MM.1S (cell line): ENCODE measurements around the gene ABCF3.

Experiments used
- DNase-seq: peaks from one replicate; pipeline ENCODE4 v3.0.0-alpha.2; 2015
- H2AFZ ChIP-seq: fragments of 300-600 bp; sonication (generic); 2 replicates; pipeline ENCODE4 v1.6.0; 2016; ENCODE audit warnings: antibody characterized with exemption, low read length
- H3F3A ChIP-seq: fragments of 300-600 bp; sonication (generic); 2 replicates; pipeline ENCODE4 v1.6.1; 2016; ENCODE audit warnings: mild to moderate bottlenecking, antibody characterized with exemption, low read length, moderate library complexity, mixed read lengths; ENCODE audit not compliant: insufficient read depth
- H3K27ac ChIP-seq: fragments of 300-600 bp; sonication (generic); 2 replicates; pipeline ENCODE4 v1.5.1; 2016; ENCODE audit warnings: mild to moderate bottlenecking, low read length
- H3K27me3 ChIP-seq: fragments of 300-600 bp; sonication (generic); replicated peaks from 2 replicates; pipeline ENCODE4 v1.6.0; 2016; ENCODE audit warnings: low read length; ENCODE audit not compliant: insufficient read depth
- H3K36me3 ChIP-seq: fragments of 300-600 bp; sonication (generic); replicated peaks from 2 replicates; pipeline ENCODE4 v1.6.1; 2016; ENCODE audit warnings: mild to moderate bottlenecking, low read length, mixed read lengths; ENCODE audit not compliant: insufficient read depth
- H3K4me1 ChIP-seq: fragments of 300-600 bp; sonication (generic); 2 replicates; pipeline ENCODE4 v1.6.1; 2016; ENCODE audit warnings: low read length, mixed read lengths
- H3K4me2 ChIP-seq: fragments of 300-600 bp; sonication (generic); 2 replicates; pipeline ENCODE4 v1.6.0; 2016; ENCODE audit warnings: low read depth, low read length
- H3K4me3 ChIP-seq: fragments of 300-600 bp; sonication (generic); 2 replicates; pipeline ENCODE4 v1.5.1; 2016; ENCODE audit warnings: low read length, mixed read lengths
- H3K79me2 ChIP-seq: fragments of 300-600 bp; sonication (generic); 2 replicates; pipeline ENCODE4 v1.6.1; 2016; ENCODE audit warnings: mixed run types, low read length, mixed read lengths
- H3K9ac ChIP-seq: fragments of 300-600 bp; sonication (generic); 2 replicates; pipeline ENCODE4 v1.6.1; 2016; ENCODE audit warnings: low read length, mixed read lengths
- H3K9me2 ChIP-seq: fragments of 300-600 bp; sonication (generic); replicated peaks from 2 replicates; pipeline ENCODE4 v1.6.1; 2016; ENCODE audit warnings: mild to moderate bottlenecking, low read length, mixed read lengths; ENCODE audit not compliant: insufficient read depth
- H3K9me3 ChIP-seq: fragments of 300-600 bp; sonication (generic); replicated peaks from 2 replicates; pipeline ENCODE4 v1.6.1; 2016; ENCODE audit warnings: mild to moderate bottlenecking, low read length, mixed read lengths; ENCODE audit not compliant: insufficient read depth
- H4K20me1 ChIP-seq: fragments of 300-600 bp; sonication (generic); 2 replicates; pipeline ENCODE4 v1.6.1; 2016; ENCODE audit warnings: mild to moderate bottlenecking, low read length, moderate library complexity, mixed read lengths; ENCODE audit not compliant: insufficient read depth
- EZH2 ChIP-seq: fragments of 300-600 bp; sonication (generic); optimal IDR thresholded peaks from 2 replicates; pipeline ENCODE3; 2017; ENCODE audit warnings: low read depth, mild to moderate bottlenecking, antibody characterized with exemption, low read length, mixed read lengths
- EZH2phosphoT487 ChIP-seq: fragments of 300-600 bp; sonication (generic); IDR thresholded peaks from 2 replicates; pipeline ENCODE4 v1.6.1; 2018; ENCODE audit warnings: antibody characterized with exemption, low read length
- TF ChIP-seq, protein P1 (sequence below): fragments of 300-600 bp; sonication (generic); IDR thresholded peaks from 2 replicates; pipeline ENCODE4 v1.5.1; 2016; ENCODE audit warnings: antibody characterized with exemption, low read length, mixed read lengths

Gene ABCF3

DNA sequence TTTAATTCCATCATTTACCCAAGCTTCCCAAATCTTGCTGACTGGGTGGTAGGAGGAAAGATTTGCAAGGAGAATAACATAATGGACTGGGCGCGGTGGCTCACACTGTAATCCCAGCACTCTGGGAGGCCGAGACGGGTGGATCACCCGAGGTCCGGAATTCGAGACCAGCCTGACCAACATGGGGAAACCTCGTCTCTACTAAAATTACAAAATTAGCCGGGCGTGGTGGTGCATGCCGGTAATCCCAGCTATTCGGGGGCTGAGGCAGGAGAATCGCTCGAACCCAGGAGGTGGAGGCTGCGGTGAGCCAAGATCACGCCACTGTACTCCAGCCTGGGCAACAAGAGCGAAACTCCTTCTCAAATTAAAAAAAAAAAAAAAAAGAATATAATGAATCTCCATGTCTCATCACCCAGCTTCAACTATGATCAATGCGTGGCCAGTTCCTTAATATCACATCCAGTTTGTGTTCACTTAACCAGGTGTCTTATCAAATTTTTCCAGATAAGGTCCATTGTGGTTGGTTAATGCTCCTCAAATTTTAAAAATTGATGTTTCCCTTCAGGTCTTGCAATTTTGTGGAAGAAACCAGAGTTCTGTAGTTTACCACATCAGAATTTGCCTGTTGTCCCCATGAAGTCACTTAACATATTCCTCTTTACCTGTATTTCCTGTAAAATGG, 1.3 kb upstream of the ABCF3 start:
- Histone ChIP-seq H3K27ac (no peak overlapping the region), H3K27me3 (no peaks in the 10 kb centered on the region), H3F3A (no peaks in the 10 kb centered on the region), H3K4me3 (peak overlapping the region; percentile 99), H3K9ac (peak overlapping the region; percentile 78; the same call in 1 of the 2 replicates), H3K4me1 (peaks cover 10% of the 10 kb centered on the region), H2AFZ (peak overlapping the region; percentile 54), H3K36me3 (peaks cover 6% of the 10 kb centered on the region; the same call in 1 of the 2 replicates), H4K20me1 (no peaks in the 10 kb centered on the region), H3K79me2 (peaks cover 37% of the 10 kb centered on the region), H3K9me3 (no peaks in the 10 kb centered on the region), H3K9me2 (no peaks in the 10 kb centered on the region), H3K4me2 (peak overlapping the region; percentile 80)
- TF ChIP-seq EZH2, result no peak
- TF ChIP-seq, protein P1, sequence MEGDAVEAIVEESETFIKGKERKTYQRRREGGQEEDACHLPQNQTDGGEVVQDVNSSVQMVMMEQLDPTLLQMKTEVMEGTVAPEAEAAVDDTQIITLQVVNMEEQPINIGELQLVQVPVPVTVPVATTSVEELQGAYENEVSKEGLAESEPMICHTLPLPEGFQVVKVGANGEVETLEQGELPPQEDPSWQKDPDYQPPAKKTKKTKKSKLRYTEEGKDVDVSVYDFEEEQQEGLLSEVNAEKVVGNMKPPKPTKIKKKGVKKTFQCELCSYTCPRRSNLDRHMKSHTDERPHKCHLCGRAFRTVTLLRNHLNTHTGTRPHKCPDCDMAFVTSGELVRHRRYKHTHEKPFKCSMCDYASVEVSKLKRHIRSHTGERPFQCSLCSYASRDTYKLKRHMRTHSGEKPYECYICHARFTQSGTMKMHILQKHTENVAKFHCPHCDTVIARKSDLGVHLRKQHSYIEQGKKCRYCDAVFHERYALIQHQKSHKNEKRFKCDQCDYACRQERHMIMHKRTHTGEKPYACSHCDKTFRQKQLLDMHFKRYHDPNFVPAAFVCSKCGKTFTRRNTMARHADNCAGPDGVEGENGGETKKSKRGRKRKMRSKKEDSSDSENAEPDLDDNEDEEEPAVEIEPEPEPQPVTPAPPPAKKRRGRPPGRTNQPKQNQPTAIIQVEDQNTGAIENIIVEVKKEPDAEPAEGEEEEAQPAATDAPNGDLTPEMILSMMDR, result no peak
- no peak for TF ChIP-seq EZH2phosphoT487
- no peak for DNase-seq

DNA sequence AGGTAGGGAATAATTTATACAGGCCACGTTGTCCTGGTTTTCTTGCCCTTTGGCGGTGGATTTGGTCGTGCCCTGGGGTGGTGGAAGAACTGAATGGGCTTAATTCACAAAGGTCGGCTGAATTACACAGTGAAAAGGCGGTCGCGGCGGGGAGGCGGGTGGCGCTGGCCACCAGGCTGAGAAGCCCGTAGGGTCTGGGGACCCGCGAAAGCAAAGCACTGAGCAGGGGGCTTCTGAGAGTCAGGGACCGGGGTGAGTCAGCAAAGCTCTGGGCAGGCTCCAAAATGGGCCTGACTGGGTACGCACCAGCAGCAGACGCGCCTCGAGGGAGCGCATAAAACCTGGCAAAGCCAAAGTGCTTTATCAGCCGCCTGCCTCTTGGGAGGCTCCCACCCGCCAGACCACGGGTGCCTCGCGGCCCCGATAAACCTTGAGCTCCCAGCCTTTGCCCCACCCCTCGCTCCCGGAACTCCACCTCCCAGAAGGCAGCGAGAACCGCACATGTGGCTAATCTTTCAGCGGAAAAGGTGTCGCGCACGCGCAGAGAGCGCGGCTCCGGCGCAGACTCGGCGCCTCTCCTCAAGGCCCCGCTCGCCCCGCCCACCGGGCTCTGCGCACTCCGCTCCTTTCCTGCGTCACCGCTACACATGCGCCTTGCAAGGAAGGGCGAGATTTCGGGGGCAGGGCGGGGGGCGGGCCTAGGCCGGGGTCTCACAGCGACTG, 377 bp upstream of the ABCF3 start:
- Histone ChIP-seq H3K4me3 (peak overlapping the region; percentile 99), H3K9me2 (no peaks in the 10 kb centered on the region), H3K36me3 (peaks cover 12% of the 10 kb centered on the region; the same call in 1 of the 2 replicates), H3K9ac (peak overlapping the region; percentile 91), H3K9me3 (no peaks in the 10 kb centered on the region), H4K20me1 (no peaks in the 10 kb centered on the region), H3K4me2 (peak overlapping the region; percentile 80), H3K27ac (peak overlapping the region; percentile 51; the same call in 1 of the 2 replicates), H3K27me3 (no peaks in the 10 kb centered on the region), H2AFZ (peak overlapping the region; percentile 79), H3K4me1 (peaks cover 10% of the 10 kb centered on the region), H3F3A (no peaks in the 10 kb centered on the region), H3K79me2 (peaks cover 42% of the 10 kb centered on the region)
- no peak for TF ChIP-seq EZH2
- no peak for TF ChIP-seq EZH2phosphoT487
- TF ChIP-seq, protein P1, result no peak
- DNase-seq, result peak; percentile 100

DNA sequence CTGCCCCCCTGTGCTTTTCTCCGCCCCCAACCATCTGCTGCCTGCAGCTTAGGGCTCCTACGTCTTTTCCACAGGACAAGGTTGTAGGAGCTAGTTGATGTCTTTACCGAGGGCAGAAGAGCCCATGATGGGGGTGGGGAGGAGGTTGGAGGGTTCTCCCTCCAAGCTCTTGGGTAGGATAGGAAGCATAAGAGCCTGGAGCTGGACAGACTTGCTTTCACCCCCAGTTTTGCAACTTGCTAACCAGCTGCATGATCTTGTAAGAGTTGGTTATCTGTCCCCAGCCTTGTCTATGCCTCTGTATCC, 856 bp downstream of the ABCF3 start:
- H3K4me3 ChIP-seq, result peak overlapping the region; percentile 99
- peaks cover 47% of the 10 kb centered on the region for H3K79me2 ChIP-seq
- H3K36me3 ChIP-seq, result peaks cover 17% of the 10 kb centered on the region
- H3F3A ChIP-seq, result no peaks in the 10 kb centered on the region
- DNase-seq, result no peak
- no peaks in the 10 kb centered on the region for H3K9me2 ChIP-seq
- H2AFZ ChIP-seq, result peak overlapping the region; percentile 79; the same call in 1 of the 2 replicates
- H3K4me1 ChIP-seq, result peaks cover 10% of the 10 kb centered on the region
- H3K27ac ChIP-seq, result no peak overlapping the region
- H3K4me2 ChIP-seq, result peak overlapping the region; percentile 83
- no peaks in the 10 kb centered on the region for H3K27me3 ChIP-seq
- peak overlapping the region; percentile 91 for H3K9ac ChIP-seq
- TF ChIP-seq EZH2, result no peak
- TF ChIP-seq, protein P1, result no peak
- TF ChIP-seq EZH2phosphoT487, result no peak
- H3K9me3 ChIP-seq, result no peaks in the 10 kb centered on the region
- no peaks in the 10 kb centered on the region for H4K20me1 ChIP-seq
